Measurements from ENCODE around the gene SERPINE2.

The SERPINE2 gene

DNA sequence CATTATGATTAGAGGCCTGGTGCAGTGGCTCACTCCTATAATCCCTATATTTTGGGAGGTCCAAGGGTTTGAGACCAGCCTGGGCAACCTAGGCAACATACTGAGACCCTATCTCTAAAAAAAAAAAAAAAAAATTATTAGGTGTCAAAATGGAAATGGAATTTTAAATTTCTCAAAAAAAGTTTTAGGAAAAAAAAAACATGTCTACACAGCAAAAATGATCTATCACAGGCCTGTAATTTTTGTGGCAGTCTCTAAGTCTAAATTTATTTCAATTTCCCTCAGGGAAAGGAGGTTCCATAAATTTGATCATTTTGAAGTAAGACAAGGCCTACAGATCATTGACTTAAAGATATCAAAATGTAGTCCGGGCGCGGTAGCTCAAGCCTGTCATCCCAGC is 65.5 kb downstream of the SERPINE2 start:
- Histone ChIP-seq H3K4me3 (ENCODE audit: low read depth, low read length) (no peak overlapping the region), H3K36me3 (replicated peaks) (peaks cover 4% of the 10 kb centered on the region), H3K27ac (no peak overlapping the region), H3K27me3 (replicated peaks) (no peaks in the 10 kb centered on the region)
- TF ChIP-seq, protein P1, sequence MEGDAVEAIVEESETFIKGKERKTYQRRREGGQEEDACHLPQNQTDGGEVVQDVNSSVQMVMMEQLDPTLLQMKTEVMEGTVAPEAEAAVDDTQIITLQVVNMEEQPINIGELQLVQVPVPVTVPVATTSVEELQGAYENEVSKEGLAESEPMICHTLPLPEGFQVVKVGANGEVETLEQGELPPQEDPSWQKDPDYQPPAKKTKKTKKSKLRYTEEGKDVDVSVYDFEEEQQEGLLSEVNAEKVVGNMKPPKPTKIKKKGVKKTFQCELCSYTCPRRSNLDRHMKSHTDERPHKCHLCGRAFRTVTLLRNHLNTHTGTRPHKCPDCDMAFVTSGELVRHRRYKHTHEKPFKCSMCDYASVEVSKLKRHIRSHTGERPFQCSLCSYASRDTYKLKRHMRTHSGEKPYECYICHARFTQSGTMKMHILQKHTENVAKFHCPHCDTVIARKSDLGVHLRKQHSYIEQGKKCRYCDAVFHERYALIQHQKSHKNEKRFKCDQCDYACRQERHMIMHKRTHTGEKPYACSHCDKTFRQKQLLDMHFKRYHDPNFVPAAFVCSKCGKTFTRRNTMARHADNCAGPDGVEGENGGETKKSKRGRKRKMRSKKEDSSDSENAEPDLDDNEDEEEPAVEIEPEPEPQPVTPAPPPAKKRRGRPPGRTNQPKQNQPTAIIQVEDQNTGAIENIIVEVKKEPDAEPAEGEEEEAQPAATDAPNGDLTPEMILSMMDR (IDR thresholded peaks at IDR 0.05; ENCODE audit: low read depth, low read length, missing control alignments), result no peak
- DNase-seq, result no peak
- in situ Hi-C loops (cut with HindIII; ENCODE audit: low pct_ligation_motif_present, low sequenced_read_pairs), result no loop called here

- in situ Hi-C loops (cut with HindIII; ENCODE audit: low pct_ligation_motif_present, low sequenced_read_pairs), result no loop called here
- TF ChIP-seq, protein P1 (IDR thresholded peaks at IDR 0.05; ENCODE audit: low read depth, low read length, missing control alignments), result no peak
- Histone ChIP-seq H3K4me3 (ENCODE audit: low read depth, low read length) (no peak overlapping the region), H3K27ac (no peak overlapping the region), H3K27me3 (replicated peaks) (no peaks in the 10 kb centered on the region), H3K36me3 (replicated peaks) (peaks cover 3% of the 10 kb centered on the region)
- no peak for DNase-seq
Measured at GRCh38 chr2:223972656-223973102, 66.4 kb downstream of the SERPINE2 start.

DNA sequence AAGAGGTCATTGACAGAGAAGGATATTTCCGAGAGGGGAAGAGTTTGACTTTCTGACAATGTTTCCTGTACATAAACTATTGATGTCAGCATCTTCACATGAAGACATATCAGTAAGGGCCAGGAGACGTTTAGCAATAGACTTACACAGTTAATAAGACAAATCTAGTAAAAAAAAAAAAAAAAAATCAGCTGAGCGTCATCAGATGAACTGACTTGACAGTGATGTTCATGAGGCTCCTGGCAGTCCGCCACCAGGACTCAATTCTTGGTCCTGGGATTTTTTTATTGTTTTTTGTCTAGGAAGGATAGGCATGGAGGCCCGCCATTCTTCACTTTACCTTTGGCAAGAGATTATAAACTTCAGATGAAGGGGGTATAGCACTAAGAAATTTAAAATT is 67.4 kb downstream of the SERPINE2 start:
- no peak overlapping the region for H3K27ac ChIP-seq
- DNase-seq, result no peak
- H3K27me3 ChIP-seq (replicated peaks), result no peaks in the 10 kb centered on the region
- TF ChIP-seq, protein P1 (IDR thresholded peaks at IDR 0.05; ENCODE audit: low read depth, low read length, missing control alignments), result no peak
- in situ Hi-C loops (cut with HindIII; ENCODE audit: low pct_ligation_motif_present, low sequenced_read_pairs), result no loop called here
- no peak overlapping the region for H3K4me3 ChIP-seq (ENCODE audit: low read depth, low read length)
- peaks cover 7% of the 10 kb centered on the region for H3K36me3 ChIP-seq (replicated peaks)

- Histone ChIP-seq H3K27me3 (replicated peaks) (no peaks in the 10 kb centered on the region), H3K4me3 (ENCODE audit: low read depth, low read length) (no peak overlapping the region), H3K36me3 (replicated peaks) (peaks cover 9% of the 10 kb centered on the region), H3K27ac (no peak overlapping the region)
- TF ChIP-seq, protein P1 (IDR thresholded peaks at IDR 0.05; ENCODE audit: low read depth, low read length, missing control alignments), result peak; percentile 67
- DNase-seq, result peak; percentile 65
- in situ Hi-C loops (cut with HindIII; ENCODE audit: low pct_ligation_motif_present, low sequenced_read_pairs), result no loop called here
Measured at GRCh38 chr2:223970343-223971128, 68.5 kb downstream of the SERPINE2 start.

DNA sequence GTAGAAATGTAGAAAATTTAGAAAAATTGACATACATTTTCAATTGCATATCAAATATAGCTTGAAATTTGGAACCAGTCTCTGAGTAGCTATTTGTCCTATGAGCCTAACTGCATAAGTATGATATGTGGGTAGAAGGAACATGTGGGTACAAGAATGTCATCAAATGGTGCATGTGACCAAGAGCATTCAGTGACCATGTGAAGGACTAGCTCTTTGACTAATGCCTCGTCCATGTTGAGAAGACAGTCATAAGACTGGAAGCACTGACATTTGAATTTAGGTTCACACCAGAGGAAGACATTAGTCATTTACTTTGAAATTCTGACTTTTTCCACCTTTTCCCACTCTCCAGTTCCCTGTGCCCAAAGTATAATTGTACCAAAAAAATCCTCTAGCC is 69.2 kb downstream of the SERPINE2 start:
- H3K36me3 ChIP-seq (replicated peaks), result peaks cover 7% of the 10 kb centered on the region
- TF ChIP-seq, protein P1 (IDR thresholded peaks at IDR 0.05; ENCODE audit: low read depth, low read length, missing control alignments), result no peak
- H3K27ac ChIP-seq, result no peak overlapping the region
- H3K4me3 ChIP-seq (ENCODE audit: low read depth, low read length), result no peak overlapping the region
- DNase-seq, result peak; percentile 16
- in situ Hi-C loops (cut with HindIII; ENCODE audit: low pct_ligation_motif_present, low sequenced_read_pairs), result no loop called here
- no peaks in the 10 kb centered on the region for H3K27me3 ChIP-seq (replicated peaks)

GRCh38 chr2:223969315-223969714 is 69.8 kb downstream of the SERPINE2 start:
- Histone ChIP-seq H3K27ac (no peak overlapping the region), H3K4me3 (ENCODE audit: low read depth, low read length) (no peak overlapping the region), H3K36me3 (replicated peaks) (peaks cover 7% of the 10 kb centered on the region), H3K27me3 (replicated peaks) (no peaks in the 10 kb centered on the region)
- in situ Hi-C loops (cut with HindIII; ENCODE audit: low pct_ligation_motif_present, low sequenced_read_pairs), result no loop called here
- DNase-seq, result no peak
- TF ChIP-seq, protein P1 (IDR thresholded peaks at IDR 0.05; ENCODE audit: low read depth, low read length, missing control alignments), result no peak
